Right atrium auricular region (tissue), 2 donors: ENCODE results near the gene PSMD9. TPM values are rescaled to one million over a fixed set of nuclear protein-coding genes. Genes with fewer than 3 reads are reported as not detected.

Experiments used
- DNase-seq: peaks from one replicate; pipeline ENCODE4 v3.0.0-alpha.2; 2019; ENCODE audit warnings: low spot score
- H3K27ac ChIP-seq, 2 donors: fragments of 200-600 bp; sonication (generic); 1 replicate in 1 of 2; 2 replicates in 1 of 2; pipeline ENCODE4 v1.5.1; 2016 to 2019
- H3K27me3 ChIP-seq, 2 donors: fragments of 200-600 bp; sonication (generic); one replicate each; pipeline versions ENCODE4 v1.5.1 to v1.6.0; 2017 to 2019
- H3K36me3 ChIP-seq: fragments of 200-600 bp; sonication (generic); one replicate; pipeline ENCODE4 v1.5.1; 2016
- H3K4me1 ChIP-seq, 2 donors: fragments of 200-600 bp; sonication (generic); one replicate each; pipeline versions ENCODE4 v1.5.1 to v1.6.0; 2017 to 2019
- H3K4me3 ChIP-seq, 2 donors: fragments of 200-600 bp; sonication (generic); 1 replicate in 1 of 2; 2 replicates in 1 of 2; pipeline ENCODE4 v1.5.1; 2017 to 2019; ENCODE audit warnings: mild to moderate bottlenecking in 1 of 2, moderate library complexity in 1 of 2
- H3K9me3 ChIP-seq, 2 donors: fragments of 200-600 bp; sonication (generic); one replicate each; pipeline ENCODE4 v1.5.1; 2019
- total RNA-seq, 2 donors: library from RNA; depleted of rRNA; stranded (reverse); fragments of >200 nt; gene quantifications; one replicate each; pipeline ENCODE4 v1.1.0, GENCODE V29; 2016
- TF ChIP-seq, protein P1 (sequence below), 2 donors: fragments of 200-600 bp; sonication (generic); IDR thresholded peaks; one replicate each; pipeline ENCODE4 v1.5.1; 2019; ENCODE audit warnings: antibody characterized with exemption in 2 of 2

The PSMD9 gene
- total RNA-seq, 2 donors from 2014 or later = 33.2 to 59.2 TPM

DNA sequence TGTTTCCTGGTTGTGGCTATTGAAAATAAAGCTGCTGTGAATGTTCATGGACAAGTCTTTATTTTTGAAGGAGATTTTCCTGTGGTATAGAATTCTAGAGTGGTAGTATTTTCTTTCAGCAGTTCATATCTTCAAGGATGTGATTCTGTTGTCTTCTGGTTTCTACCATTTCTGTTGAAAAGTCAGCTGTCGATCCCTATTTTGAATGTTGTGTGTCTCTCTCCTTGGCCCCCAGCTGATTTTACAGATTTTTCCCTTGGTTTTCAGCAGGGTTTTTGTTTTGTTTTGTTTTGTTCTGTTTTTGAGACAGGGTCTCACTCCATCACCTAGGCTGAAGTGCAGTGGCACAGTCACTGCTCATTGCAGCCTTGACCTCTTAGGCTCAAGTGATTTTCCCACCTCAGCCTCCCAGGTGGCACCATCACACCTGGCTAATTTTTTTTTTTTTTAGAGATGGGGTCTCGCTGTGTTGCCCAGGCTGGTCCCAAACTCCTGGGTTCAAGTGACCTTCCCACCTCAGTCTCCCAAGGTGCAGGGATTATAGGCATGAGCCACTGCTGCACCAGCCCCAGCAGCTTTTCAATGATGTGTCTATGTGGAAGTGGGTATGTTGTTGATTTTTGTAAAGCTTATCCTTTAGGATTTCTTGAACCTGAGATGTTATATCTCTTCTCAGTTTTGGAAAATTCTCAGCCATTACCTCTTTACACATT is 57.9 kb downstream of the PSMD9 start:
- Histone ChIP-seq H3K36me3 (no peaks in the 10 kb centered on the region), H3K9me3 (no peaks in the 10 kb centered on the region), H3K4me3 (no peak overlapping the region), H3K27ac (no peak overlapping the region), H3K4me1 (no peaks in the 10 kb centered on the region), H3K27me3 (no peaks in the 10 kb centered on the region)
- no peak for DNase-seq
- TF ChIP-seq, protein P1, sequence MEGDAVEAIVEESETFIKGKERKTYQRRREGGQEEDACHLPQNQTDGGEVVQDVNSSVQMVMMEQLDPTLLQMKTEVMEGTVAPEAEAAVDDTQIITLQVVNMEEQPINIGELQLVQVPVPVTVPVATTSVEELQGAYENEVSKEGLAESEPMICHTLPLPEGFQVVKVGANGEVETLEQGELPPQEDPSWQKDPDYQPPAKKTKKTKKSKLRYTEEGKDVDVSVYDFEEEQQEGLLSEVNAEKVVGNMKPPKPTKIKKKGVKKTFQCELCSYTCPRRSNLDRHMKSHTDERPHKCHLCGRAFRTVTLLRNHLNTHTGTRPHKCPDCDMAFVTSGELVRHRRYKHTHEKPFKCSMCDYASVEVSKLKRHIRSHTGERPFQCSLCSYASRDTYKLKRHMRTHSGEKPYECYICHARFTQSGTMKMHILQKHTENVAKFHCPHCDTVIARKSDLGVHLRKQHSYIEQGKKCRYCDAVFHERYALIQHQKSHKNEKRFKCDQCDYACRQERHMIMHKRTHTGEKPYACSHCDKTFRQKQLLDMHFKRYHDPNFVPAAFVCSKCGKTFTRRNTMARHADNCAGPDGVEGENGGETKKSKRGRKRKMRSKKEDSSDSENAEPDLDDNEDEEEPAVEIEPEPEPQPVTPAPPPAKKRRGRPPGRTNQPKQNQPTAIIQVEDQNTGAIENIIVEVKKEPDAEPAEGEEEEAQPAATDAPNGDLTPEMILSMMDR (IDR thresholded peaks at IDR 0.05) = no peak

DNA sequence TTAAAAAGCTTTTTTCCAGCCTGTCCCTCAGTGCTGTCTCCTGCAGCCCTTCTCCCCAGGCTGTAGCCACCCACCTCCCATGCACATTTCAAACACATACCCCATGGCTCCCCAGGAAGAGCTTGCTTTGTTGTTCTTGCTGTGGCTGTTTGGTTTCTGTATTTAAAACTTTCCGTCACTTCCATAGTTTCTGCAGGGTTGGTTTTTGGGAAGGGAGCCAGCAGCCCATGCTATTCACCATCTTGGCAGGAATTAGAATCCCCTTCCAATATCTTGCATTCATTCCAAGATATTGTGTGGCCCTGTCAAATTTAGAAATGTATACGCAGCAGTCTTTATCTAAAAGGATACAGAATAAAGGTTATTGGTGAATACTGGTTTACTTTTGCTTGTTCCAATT is 59.4 kb downstream of the PSMD9 start:
- TF ChIP-seq, protein P1 (IDR thresholded peaks at IDR 0.05) = no peak
- Histone ChIP-seq H3K27ac (no peak overlapping the region), H3K4me3 (no peak overlapping the region), H3K4me1 (no peaks in the 10 kb centered on the region), H3K27me3 (no peaks in the 10 kb centered on the region), H3K9me3 (no peaks in the 10 kb centered on the region), H3K36me3 (no peaks in the 10 kb centered on the region)
- no peak for DNase-seq

DNA sequence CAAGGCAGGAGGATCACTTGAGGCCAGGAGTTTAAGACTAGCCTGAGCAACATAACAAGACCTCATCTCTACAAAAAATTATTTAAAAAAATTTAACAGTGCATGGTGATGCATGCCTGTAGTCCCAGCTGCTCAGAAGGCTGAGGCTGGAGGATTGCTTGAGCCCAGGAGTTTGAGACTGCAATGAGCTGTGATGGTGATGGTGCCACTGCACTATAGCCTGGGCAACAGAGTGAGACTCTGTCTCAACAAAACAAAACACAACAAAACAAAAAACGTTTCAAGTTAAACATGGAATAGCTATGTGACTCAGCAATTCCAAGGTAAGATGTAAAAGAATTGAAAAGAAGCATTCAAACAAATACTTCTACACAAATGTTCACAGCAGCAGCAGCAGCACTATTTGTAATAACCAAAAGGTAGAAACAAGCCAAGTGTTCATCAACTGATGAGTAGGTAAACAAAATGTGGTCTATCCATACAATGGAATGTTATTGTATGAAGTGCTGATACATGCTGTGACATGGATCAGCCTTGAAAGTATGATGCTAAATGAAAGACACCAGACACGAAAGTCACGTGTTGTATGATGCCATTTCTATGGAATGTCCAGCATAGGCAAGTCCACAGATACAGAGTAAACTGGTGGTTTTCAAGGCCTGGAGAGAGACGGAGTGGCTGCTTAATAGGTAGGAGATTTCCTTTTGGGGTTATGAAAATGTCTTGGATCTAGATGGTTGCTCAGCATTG is 61.2 kb downstream of the PSMD9 start:
- no peak overlapping the region for H3K4me3 ChIP-seq
- no peak for DNase-seq
- no peak overlapping the region for H3K27ac ChIP-seq
- H3K9me3 ChIP-seq = no peaks in the 10 kb centered on the region
- H3K36me3 ChIP-seq = no peaks in the 10 kb centered on the region
- no peaks in the 10 kb centered on the region for H3K4me1 ChIP-seq
- no peaks in the 10 kb centered on the region for H3K27me3 ChIP-seq
- TF ChIP-seq, protein P1 (IDR thresholded peaks at IDR 0.05) = no peak

DNA sequence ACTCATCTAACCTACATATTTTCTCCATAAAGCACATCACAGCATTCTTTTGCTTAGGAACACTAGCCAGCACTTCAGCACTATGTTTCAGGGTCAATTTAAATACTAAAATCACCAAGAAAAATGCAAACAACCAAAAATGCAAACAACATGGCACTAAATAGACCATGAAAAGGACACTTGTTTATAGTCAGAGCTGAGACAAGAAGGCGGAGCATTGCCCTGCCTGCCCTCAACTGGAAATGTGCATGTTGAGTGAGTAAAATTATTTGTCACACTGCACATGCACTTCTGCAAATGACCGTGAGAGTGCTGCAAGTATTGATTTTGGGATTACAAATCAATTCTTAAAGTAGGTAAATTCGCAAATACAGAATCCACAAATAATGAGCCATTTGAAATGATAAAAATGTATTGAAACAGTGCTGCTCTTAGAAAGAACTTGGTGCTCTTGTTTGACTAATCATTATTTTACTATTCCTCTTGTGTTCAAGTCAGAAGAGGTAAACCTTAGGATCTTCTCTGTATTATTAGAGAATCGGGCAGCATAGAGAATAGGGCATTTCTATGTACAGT is 64.6 kb downstream of the PSMD9 start:
- TF ChIP-seq, protein P1 (IDR thresholded peaks at IDR 0.05) = no peak
- Histone ChIP-seq H3K4me3 (no peak overlapping the region), H3K27ac (no peak overlapping the region), H3K36me3 (no peaks in the 10 kb centered on the region), H3K9me3 (no peaks in the 10 kb centered on the region), H3K4me1 (no peaks in the 10 kb centered on the region), H3K27me3 (no peaks in the 10 kb centered on the region)
- DNase-seq = no peak

DNA sequence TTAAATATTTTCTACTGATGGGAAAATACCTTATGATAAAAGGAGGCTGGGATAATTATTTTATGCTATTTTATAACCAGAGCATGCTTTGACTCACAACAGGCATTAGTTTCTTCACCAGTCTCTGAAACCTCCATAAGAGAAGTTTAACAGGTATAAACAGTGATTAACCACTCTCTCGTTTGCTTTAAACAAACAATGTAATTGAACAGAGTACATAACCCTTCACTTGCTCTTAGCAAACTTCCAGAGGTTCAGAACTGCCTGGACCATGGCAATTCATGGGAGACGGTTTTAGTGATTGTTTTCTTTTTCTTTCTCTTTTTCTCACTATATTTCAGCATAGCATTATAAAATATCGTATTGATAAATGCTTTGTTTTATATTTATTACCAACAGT is 65.1 kb downstream of the PSMD9 start:
- Histone ChIP-seq H3K27me3 (no peaks in the 10 kb centered on the region), H3K27ac (no peak overlapping the region), H3K36me3 (no peaks in the 10 kb centered on the region), H3K4me3 (no peak overlapping the region), H3K4me1 (no peaks in the 10 kb centered on the region), H3K9me3 (no peaks in the 10 kb centered on the region)
- TF ChIP-seq, protein P1 (IDR thresholded peaks at IDR 0.05) = no peak
- no peak for DNase-seq
